ENCODE results near the gene GRIN2B.
A peak's percentile ranks its signal among the peaks of the same experiment; 100 is the strongest.

The GRIN2B gene

DNA sequence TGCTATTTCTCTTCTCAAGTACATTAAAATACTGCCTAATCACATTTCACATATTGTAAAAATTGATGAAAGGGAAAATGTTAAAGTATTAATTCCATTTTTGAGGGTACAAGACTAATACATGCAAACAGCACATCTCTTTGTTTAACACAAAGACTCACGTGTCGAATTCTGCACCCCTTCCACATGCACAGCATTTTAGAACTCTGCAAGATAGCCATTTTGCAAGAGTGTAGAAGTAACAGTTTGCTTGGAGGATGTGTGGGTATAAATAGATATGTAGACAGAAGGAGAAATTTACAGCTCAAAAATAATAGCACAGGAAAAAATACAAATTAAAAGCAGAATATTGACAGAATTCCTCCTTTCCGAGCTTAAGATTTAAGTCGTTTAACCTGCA, 2.5 kb downstream of the GRIN2B start:
- no peak for DNase-seq (ENCODE audit: low spot score)
- in situ Hi-C loops (cut with MboI; ENCODE audit: low pct_unique_long_range_greater_than_20kb, low sequenced_read_pairs, unreplicated experiment) = no loop called here

DNA sequence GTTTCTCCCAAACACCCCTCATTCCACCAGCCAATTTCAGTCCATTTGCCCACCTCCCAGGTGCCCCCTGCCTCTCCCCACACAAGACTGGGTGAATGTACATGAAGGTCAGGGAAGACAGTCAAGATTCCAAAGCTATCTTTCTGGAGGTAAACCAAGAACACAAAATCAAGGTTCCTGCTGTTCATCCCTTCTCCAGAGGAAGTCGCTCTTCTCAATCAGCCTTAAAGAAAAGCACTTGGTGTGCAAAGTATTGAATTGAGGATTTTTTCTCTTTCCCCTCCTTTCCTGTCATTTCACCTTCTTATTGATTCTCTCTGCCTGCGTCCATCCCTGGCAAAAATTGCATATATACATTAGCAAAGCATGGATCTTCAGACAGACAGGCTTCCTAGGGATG, 4.5 kb downstream of the GRIN2B start:
- in situ Hi-C loops (cut with MboI; ENCODE audit: low pct_unique_long_range_greater_than_20kb, low sequenced_read_pairs, unreplicated experiment) = no loop called here
- TF ChIP-seq, protein P1, sequence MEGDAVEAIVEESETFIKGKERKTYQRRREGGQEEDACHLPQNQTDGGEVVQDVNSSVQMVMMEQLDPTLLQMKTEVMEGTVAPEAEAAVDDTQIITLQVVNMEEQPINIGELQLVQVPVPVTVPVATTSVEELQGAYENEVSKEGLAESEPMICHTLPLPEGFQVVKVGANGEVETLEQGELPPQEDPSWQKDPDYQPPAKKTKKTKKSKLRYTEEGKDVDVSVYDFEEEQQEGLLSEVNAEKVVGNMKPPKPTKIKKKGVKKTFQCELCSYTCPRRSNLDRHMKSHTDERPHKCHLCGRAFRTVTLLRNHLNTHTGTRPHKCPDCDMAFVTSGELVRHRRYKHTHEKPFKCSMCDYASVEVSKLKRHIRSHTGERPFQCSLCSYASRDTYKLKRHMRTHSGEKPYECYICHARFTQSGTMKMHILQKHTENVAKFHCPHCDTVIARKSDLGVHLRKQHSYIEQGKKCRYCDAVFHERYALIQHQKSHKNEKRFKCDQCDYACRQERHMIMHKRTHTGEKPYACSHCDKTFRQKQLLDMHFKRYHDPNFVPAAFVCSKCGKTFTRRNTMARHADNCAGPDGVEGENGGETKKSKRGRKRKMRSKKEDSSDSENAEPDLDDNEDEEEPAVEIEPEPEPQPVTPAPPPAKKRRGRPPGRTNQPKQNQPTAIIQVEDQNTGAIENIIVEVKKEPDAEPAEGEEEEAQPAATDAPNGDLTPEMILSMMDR (IDR thresholded peaks at IDR 0.05; ENCODE audit: extremely low read depth, insufficient read depth, missing control alignments) = peak; percentile 9

More for the DNA sequence above, 2.5 kb downstream of the GRIN2B start:
- TF ChIP-seq, protein P1 (IDR thresholded peaks at IDR 0.05; ENCODE audit: extremely low read depth, insufficient read depth, missing control alignments) = no peak

DNA sequence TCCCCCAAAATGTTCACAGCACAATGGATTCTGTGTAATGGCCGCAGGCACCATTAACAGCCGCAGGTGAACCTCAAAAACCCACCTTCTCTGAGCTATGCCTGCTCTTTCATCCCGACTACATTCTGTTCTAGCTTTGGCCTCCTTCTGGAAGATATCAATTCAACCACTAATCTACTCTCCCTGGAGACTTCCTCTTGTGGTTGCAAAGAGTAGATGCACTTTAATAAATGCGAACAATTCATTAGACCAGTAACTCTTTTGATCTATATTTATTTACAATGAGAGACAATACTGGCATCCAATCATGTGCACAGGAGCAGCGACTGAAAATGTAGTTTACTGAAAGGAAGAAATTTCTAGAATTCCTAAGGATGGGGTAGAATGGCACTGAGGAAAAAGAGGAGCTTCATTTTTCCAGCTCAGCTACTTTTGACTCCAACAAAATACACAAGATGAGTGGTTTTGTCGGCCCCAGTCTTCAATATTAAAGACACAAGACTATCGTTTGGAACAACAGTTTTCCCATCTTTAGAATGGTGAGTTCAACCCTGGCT, 5.3 kb downstream of the GRIN2B start:
- in situ Hi-C loops (cut with MboI; ENCODE audit: low pct_unique_long_range_greater_than_20kb, low sequenced_read_pairs, unreplicated experiment) = no loop called here
- TF ChIP-seq, protein P1 (IDR thresholded peaks at IDR 0.05; ENCODE audit: extremely low read depth, insufficient read depth, missing control alignments) = no peak
- no peak for DNase-seq (ENCODE audit: low spot score)

More for the DNA sequence above, 4.5 kb downstream of the GRIN2B start:
- DNase-seq (ENCODE audit: low spot score) = no peak

DNA sequence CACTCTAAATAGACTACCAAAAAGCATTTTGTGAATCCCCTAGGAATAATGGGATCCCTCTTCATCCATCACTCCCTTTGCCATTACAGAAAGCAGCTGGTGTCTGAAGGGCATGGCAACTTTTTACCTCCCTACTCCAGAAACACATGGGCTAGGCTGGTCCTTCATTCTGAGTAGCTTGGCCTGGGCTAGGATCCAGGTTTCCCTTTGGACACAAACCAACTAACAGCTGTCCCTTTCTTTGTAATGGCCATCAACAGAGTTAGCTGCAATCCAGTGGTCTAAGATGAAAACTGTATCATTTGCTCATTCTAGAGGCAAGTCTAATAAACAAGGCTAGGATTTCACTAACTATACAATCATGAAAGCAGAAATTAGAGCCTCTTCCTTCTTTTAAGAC, 7.4 kb downstream of the GRIN2B start:
- TF ChIP-seq, protein P1 (IDR thresholded peaks at IDR 0.05; ENCODE audit: extremely low read depth, insufficient read depth, missing control alignments) = no peak
- in situ Hi-C loops (cut with MboI; ENCODE audit: low pct_unique_long_range_greater_than_20kb, low sequenced_read_pairs, unreplicated experiment) = no loop called here
- DNase-seq (ENCODE audit: low spot score) = no peak

DNA sequence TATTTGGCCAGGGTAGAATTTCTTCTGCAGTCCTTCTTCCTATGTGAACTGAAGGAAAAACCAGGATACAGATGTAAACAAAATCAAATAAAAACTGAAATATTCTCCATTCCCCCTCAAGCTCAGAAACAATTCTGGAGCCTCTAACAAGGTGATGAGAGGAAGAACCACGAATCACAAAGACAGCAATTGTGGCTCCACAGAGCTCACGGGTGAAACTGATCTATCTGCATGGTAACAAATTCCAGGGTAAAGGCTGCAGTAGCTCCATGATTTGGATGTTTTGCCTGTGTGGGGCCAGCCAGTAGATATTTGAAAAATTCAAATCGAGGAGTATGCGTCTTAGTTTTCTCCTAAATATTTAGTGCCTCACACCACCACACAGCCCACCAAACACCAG, 10.6 kb downstream of the GRIN2B start:
- in situ Hi-C loops (cut with MboI; ENCODE audit: low pct_unique_long_range_greater_than_20kb, low sequenced_read_pairs, unreplicated experiment) = no loop called here
- TF ChIP-seq, protein P1 (IDR thresholded peaks at IDR 0.05; ENCODE audit: extremely low read depth, insufficient read depth, missing control alignments) = no peak

GRCh38 chr12:13968281-13968680, 13.1 kb downstream of the GRIN2B start:
- TF ChIP-seq, protein P1 (IDR thresholded peaks at IDR 0.05; ENCODE audit: extremely low read depth, insufficient read depth, missing control alignments) = no peak
- DNase-seq (ENCODE audit: low spot score) = no peak
- in situ Hi-C loops (cut with MboI; ENCODE audit: low pct_unique_long_range_greater_than_20kb, low sequenced_read_pairs, unreplicated experiment) = no loop called here

More for the DNA sequence above, 10.6 kb downstream of the GRIN2B start:
- no peak for DNase-seq (ENCODE audit: low spot score)

Measured in GM13977 (cell line).